ENCODE data around the gene ZBED6.
"Not testable (repeated sequence)": the region's sequence is repeated elsewhere in the genome, so short reads cannot be mapped to it uniquely, and the experiment has no call there.

The ZBED6 gene

DNA sequence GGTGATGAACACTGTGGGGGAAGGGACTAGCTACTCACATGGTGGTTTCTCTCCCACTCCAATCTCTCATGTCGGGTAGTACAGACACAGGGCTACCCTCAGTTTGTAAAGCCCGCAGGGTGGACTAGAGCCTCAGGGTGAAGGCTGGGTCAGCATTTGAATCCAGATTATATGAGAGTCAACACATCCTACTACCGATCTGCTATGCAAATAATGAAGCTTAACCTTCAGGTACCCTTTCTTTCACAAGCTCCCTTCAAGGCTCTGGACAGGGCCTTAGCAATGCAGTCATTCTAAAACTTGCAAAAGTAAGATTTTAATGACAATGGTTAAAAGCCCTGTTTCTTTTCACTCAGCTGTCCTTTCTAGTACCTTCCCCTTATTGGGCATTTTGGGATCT lies 5.5 kb upstream of the ZBED6 start:
- no peak overlapping the region for H3K27ac ChIP-seq
- TF ChIP-seq, protein P1, sequence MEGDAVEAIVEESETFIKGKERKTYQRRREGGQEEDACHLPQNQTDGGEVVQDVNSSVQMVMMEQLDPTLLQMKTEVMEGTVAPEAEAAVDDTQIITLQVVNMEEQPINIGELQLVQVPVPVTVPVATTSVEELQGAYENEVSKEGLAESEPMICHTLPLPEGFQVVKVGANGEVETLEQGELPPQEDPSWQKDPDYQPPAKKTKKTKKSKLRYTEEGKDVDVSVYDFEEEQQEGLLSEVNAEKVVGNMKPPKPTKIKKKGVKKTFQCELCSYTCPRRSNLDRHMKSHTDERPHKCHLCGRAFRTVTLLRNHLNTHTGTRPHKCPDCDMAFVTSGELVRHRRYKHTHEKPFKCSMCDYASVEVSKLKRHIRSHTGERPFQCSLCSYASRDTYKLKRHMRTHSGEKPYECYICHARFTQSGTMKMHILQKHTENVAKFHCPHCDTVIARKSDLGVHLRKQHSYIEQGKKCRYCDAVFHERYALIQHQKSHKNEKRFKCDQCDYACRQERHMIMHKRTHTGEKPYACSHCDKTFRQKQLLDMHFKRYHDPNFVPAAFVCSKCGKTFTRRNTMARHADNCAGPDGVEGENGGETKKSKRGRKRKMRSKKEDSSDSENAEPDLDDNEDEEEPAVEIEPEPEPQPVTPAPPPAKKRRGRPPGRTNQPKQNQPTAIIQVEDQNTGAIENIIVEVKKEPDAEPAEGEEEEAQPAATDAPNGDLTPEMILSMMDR (IDR thresholded peaks at IDR 0.05), result no peak
- no peak for TF ChIP-seq ZFX (IDR thresholded peaks at IDR 0.05; ENCODE audit: borderline replicate concordance)

DNA sequence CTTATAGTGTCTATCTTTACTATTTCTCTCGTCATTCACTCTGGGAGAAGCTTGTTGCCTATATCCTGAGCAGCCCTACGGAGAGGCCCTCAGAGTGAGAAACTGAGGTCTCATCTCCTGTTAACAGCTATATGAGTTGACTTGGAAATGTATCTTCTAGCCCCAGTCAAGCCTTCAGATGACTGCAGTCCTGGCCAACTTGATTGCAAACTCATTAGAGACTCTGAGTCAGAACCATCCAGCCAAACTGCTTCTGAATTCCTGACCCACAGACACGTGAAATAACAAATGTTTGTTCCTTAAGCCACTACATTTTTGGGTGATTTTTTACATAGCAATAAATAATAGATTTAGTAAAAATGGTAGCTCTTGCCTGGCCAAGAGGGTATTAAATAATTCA lies 3.9 kb upstream of the ZBED6 start:
- no peak for TF ChIP-seq ZFX (IDR thresholded peaks at IDR 0.05; ENCODE audit: borderline replicate concordance)
- TF ChIP-seq, protein P1 (IDR thresholded peaks at IDR 0.05), result no peak
- H3K27ac ChIP-seq, result no peak overlapping the region

GRCh38 chr1:203792486-203792885 lies 2.9 kb upstream of the ZBED6 start:
- no peak for TF ChIP-seq ZFX (IDR thresholded peaks at IDR 0.05; ENCODE audit: borderline replicate concordance)
- TF ChIP-seq, protein P1 (IDR thresholded peaks at IDR 0.05), result no peak
- H3K27ac ChIP-seq, result no peak overlapping the region

- H3K27ac ChIP-seq, result not testable (repeated sequence)
Measured at GRCh38 chr1:203793561-203793960, 1.9 kb upstream of the ZBED6 start.

- TF ChIP-seq ZFX (IDR thresholded peaks at IDR 0.05; ENCODE audit: borderline replicate concordance), result no peak
- TF ChIP-seq, protein P1 (IDR thresholded peaks at IDR 0.05), result no peak
- H3K27ac ChIP-seq, result peak overlapping the region; percentile 84
Measured at GRCh38 chr1:203794764-203795440, 521 bp upstream of the ZBED6 start.

DNA sequence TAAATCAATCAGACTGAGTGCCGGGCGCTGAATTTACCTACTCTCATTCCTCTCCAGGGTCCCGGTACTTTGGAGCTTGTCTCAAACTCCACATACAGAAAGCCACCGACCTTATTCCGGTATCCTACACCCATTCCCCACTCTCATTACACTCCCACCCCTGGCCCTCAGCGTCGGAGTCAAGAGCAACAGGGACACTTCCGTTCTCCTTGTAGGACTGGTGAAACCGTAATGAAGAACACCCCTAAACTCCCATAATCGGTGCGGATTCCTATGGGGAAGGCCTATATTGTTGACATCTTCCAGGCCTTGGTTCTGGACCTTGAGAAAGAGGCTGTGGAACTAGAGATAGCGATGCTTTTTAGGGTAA lies 798 bp downstream of the ZBED6 start:
- peak overlapping the region; percentile 84 for H3K27ac ChIP-seq
- TF ChIP-seq, protein P1 (IDR thresholded peaks at IDR 0.05), result no peak
- TF ChIP-seq ZFX (IDR thresholded peaks at IDR 0.05; ENCODE audit: borderline replicate concordance), result no peak

DNA sequence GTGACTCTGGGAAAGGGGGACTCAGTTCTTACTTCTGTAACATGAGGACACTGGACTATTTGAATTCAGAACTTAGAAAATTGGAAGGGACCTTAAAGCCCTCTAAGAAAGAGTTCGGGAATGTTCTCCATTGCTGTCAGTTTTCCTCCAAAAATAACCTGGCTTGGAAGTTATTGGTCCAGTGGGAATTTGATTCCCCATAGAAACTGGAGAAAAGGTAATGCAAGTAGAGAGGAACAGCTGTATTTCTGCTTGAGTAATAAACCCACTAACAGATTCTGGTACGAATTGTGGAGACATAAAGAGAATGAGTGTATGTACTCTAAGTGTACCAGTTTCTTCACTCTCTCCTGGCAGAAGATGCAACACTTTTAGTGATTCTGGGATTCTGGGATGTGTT lies 1.8 kb downstream of the ZBED6 start:
- H3K27ac ChIP-seq, result no peak overlapping the region
- TF ChIP-seq, protein P1 (IDR thresholded peaks at IDR 0.05), result no peak
- TF ChIP-seq ZFX (IDR thresholded peaks at IDR 0.05; ENCODE audit: borderline replicate concordance), result no peak

Data from 22Rv1 (cell line).